SU-DHL-6 (cell line): ENCODE results near the gene MYZAP.

Source experiments
- H2AFZ ChIP-seq: fragments of 200-600 bp; sonication (generic); 2 replicates; pipeline ENCODE4 v1.6.1; 2014; ENCODE audit warnings: low read depth, mild to moderate bottlenecking, moderate library complexity, mixed read lengths, antibody characterized with exemption, low read length; ENCODE audit not compliant: severe bottlenecking
- H3F3A ChIP-seq: fragments of 200-600 bp; shearing (Covaris generic); 2 replicates; pipeline ENCODE4 v1.6.0; 2016; ENCODE audit warnings: antibody characterized with exemption, mild to moderate bottlenecking; ENCODE audit not compliant: insufficient read depth
- H3K27ac ChIP-seq: fragments of 200-600 bp; sonication (generic); 2 replicates; pipeline ENCODE4 v1.5.1; 2016; ENCODE audit warnings: low read depth, mild to moderate bottlenecking, low read length, moderate library complexity, mixed read lengths
- H3K27me3 ChIP-seq: fragments of 200-600 bp; sonication (generic), shearing (Covaris generic); 2 replicates; pipeline ENCODE4 v1.6.0; 2014; ENCODE audit warnings: mild to moderate bottlenecking, low read length
- H3K36me3 ChIP-seq: fragments of 200-600 bp; sonication (generic); 2 replicates; pipeline ENCODE4 v1.6.1; 2014; ENCODE audit warnings: mild to moderate bottlenecking, low read length, mixed read lengths
- H3K4me2 ChIP-seq: fragments of 300-600, 200-600 bp; shearing (Covaris generic), sonication (generic); 2 replicates; pipeline ENCODE4 v1.6.0; 2014; ENCODE audit warnings: low read length, low read depth, mild to moderate bottlenecking; ENCODE audit not compliant: poor library complexity, severe bottlenecking
- H3K4me3 ChIP-seq: fragments of 200-600 bp; sonication (generic); 2 replicates; pipeline ENCODE4 v1.5.1; 2014; ENCODE audit warnings: antibody characterized with exemption, low read length, mild to moderate bottlenecking, mixed read lengths; ENCODE audit not compliant: insufficient read depth, poor library complexity, severe bottlenecking
- H3K79me2 ChIP-seq: fragments of 200-600 bp; sonication (generic); 2 replicates; pipeline ENCODE4 v1.6.1; 2014; ENCODE audit warnings: mild to moderate bottlenecking, low read length, moderate library complexity; ENCODE audit not compliant: insufficient read depth
- H3K9ac ChIP-seq: fragments of 200-600 bp; sonication (generic); 2 replicates; pipeline ENCODE4 v1.7.0; 2014; ENCODE audit warnings: mild to moderate bottlenecking, low read length
- H3K9me2 ChIP-seq: fragments of 200-600 bp; sonication (generic); replicated peaks from 2 replicates; pipeline ENCODE4 v1.6.1; 2014; ENCODE audit warnings: low read length; ENCODE audit not compliant: insufficient read depth
- H3K9me3 ChIP-seq: fragments of 200-600 bp; sonication (generic); 2 replicates; pipeline ENCODE4 v1.6.1; 2014; ENCODE audit warnings: low read length, mixed read lengths; ENCODE audit not compliant: insufficient read depth
- H4K20me1 ChIP-seq: fragments of 200-600 bp; sonication (generic); 2 replicates; pipeline ENCODE4 v1.6.1; 2014; ENCODE audit warnings: low read depth, mild to moderate bottlenecking, antibody characterized with exemption, low read length, moderate library complexity, mixed read lengths
- EZH2phosphoT487 ChIP-seq: fragments of 200-600 bp; sonication (generic), shearing (Covaris generic); conservative IDR thresholded peaks from 2 replicates; pipeline ENCODE4 v1.6.1; 2018; ENCODE audit warnings: mild to moderate bottlenecking, antibody characterized with exemption, low read length, moderate library complexity, mixed read lengths
- TF ChIP-seq, protein P1 (sequence below): fragments of 200-600 bp; sonication (generic); IDR thresholded peaks from one replicate; pipeline ENCODE4 v1.5.1; 2017; ENCODE audit warnings: antibody characterized with exemption, mild to moderate bottlenecking, low read length, moderate library complexity; ENCODE audit not compliant: insufficient read depth, poor library complexity, severe bottlenecking

Gene MYZAP

DNA sequence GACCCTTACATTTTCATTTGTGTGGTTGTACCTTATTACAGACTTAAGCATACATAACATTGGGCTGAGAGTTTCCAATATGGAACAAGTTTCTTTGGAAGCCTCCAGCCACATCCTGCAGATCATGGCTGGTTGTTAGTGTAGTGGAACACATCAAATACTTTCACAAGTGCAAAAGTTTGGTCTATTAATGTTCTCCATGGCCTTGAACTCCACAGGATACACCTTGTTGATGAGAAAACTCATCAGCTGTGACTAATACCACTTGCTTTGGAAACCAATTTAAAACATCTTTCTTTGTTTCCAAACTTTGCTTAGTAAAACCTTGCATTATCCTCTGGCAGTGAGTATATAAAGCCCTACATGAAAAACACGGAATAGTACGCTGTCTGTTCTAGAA, 46.1 kb downstream of the MYZAP start:
- H3K27me3 ChIP-seq: no peaks in the 10 kb centered on the region
- no peak overlapping the region for H3K4me2 ChIP-seq
- no peaks in the 10 kb centered on the region for H4K20me1 ChIP-seq
- no peak overlapping the region for H3K4me3 ChIP-seq
- H3K79me2 ChIP-seq: no peaks in the 10 kb centered on the region
- no peaks in the 10 kb centered on the region for H3K9me3 ChIP-seq
- no peaks in the 10 kb centered on the region for H3K36me3 ChIP-seq
- H3K9ac ChIP-seq: no peak overlapping the region
- no peak for TF ChIP-seq EZH2phosphoT487
- TF ChIP-seq, protein P1, sequence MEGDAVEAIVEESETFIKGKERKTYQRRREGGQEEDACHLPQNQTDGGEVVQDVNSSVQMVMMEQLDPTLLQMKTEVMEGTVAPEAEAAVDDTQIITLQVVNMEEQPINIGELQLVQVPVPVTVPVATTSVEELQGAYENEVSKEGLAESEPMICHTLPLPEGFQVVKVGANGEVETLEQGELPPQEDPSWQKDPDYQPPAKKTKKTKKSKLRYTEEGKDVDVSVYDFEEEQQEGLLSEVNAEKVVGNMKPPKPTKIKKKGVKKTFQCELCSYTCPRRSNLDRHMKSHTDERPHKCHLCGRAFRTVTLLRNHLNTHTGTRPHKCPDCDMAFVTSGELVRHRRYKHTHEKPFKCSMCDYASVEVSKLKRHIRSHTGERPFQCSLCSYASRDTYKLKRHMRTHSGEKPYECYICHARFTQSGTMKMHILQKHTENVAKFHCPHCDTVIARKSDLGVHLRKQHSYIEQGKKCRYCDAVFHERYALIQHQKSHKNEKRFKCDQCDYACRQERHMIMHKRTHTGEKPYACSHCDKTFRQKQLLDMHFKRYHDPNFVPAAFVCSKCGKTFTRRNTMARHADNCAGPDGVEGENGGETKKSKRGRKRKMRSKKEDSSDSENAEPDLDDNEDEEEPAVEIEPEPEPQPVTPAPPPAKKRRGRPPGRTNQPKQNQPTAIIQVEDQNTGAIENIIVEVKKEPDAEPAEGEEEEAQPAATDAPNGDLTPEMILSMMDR: no peak
- H3K9me2 ChIP-seq: no peaks in the 10 kb centered on the region
- H2AFZ ChIP-seq: no peak overlapping the region
- no peaks in the 10 kb centered on the region for H3F3A ChIP-seq
- H3K27ac ChIP-seq: no peak overlapping the region

DNA sequence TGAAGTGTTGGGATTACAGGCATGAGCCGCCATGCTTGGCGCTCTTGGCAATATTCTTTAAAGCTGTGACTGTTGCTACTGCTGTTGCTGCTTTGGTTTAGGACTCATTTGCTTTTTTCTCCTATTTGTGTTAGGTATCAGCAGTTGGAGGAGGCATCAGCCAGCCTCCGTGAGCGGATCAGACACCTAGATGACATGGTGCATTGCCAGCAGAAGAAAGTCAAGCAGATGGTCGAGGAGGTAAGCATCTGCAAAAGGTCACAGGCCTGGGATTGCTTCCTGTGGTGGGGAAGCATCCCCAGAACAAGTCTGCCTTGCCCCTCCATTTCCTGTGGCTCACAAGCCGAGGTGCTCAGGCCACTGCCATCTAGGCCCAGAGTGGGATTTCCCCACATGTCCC, 47.6 kb downstream of the MYZAP start:
- Histone ChIP-seq H2AFZ (no peak overlapping the region), H3K4me3 (no peak overlapping the region), H3K79me2 (no peaks in the 10 kb centered on the region), H3K9me3 (no peaks in the 10 kb centered on the region), H3K4me2 (no peak overlapping the region), H3K27ac (no peak overlapping the region), H3K36me3 (no peaks in the 10 kb centered on the region), H3K9me2 (no peaks in the 10 kb centered on the region), H4K20me1 (no peaks in the 10 kb centered on the region), H3K27me3 (no peaks in the 10 kb centered on the region), H3F3A (no peaks in the 10 kb centered on the region), H3K9ac (no peak overlapping the region)
- TF ChIP-seq, protein P1: no peak
- TF ChIP-seq EZH2phosphoT487: no peak

GRCh38 chr15:57640930-57641682, 49.4 kb downstream of the MYZAP start:
- Histone ChIP-seq H3K79me2 (no peaks in the 10 kb centered on the region), H3K9me2 (no peaks in the 10 kb centered on the region), H4K20me1 (no peaks in the 10 kb centered on the region), H3K4me2 (no peak overlapping the region), H3K27ac (no peak overlapping the region), H3K9ac (no peak overlapping the region), H3K27me3 (no peaks in the 10 kb centered on the region), H2AFZ (no peak overlapping the region), H3K36me3 (no peaks in the 10 kb centered on the region), H3K9me3 (no peaks in the 10 kb centered on the region), H3K4me3 (no peak overlapping the region), H3F3A (no peaks in the 10 kb centered on the region)
- TF ChIP-seq, protein P1: peak; percentile 20
- TF ChIP-seq EZH2phosphoT487: no peak
